Measurements from ENCODE around the gene ETFA. TPM values are rescaled to one million over a fixed set of nuclear protein-coding genes. Genes with fewer than 3 reads are reported as not detected.

The ETFA gene
- total RNA-seq, 4 donors from 2014 or later, result 90.9 to 233 (median 99.9) TPM

GRCh38 chr15:76286271-76286879 is 24.9 kb downstream of the ETFA start:
- Histone ChIP-seq H3K9me3 (no peaks in the 10 kb centered on the region), H3K4me1 (no peaks in the 10 kb centered on the region), H3K27me3 (no peaks in the 10 kb centered on the region), H3K36me3 (no peaks in the 10 kb centered on the region), H3K4me3 (no peak overlapping the region), H3K27ac (no peak overlapping the region)
- no peak for TF ChIP-seq POLR2A (IDR thresholded peaks at IDR 0.05)
- TF ChIP-seq CTCF (IDR thresholded peaks at IDR 0.05), result no peak
- intact Hi-C loops (cut with DNase I; ENCODE audit: low total_unique reads), result no loop called here
- no peak for DNase-seq

GRCh38 chr15:76285241-76285825 is 25.9 kb downstream of the ETFA start:
- no peaks in the 10 kb centered on the region for H3K9me3 ChIP-seq
- H3K27me3 ChIP-seq, result no peaks in the 10 kb centered on the region
- no peak overlapping the region for H3K27ac ChIP-seq
- H3K4me1 ChIP-seq, result no peaks in the 10 kb centered on the region
- DNase-seq, result no peak
- no peaks in the 10 kb centered on the region for H3K36me3 ChIP-seq
- intact Hi-C loops (cut with DNase I; ENCODE audit: low total_unique reads), result no loop called here
- no peak overlapping the region for H3K4me3 ChIP-seq
- TF ChIP-seq CTCF (IDR thresholded peaks at IDR 0.05), result no peak
- TF ChIP-seq POLR2A (IDR thresholded peaks at IDR 0.05), result no peak

- TF ChIP-seq POLR2A (IDR thresholded peaks at IDR 0.05) (no peak), CTCF (IDR thresholded peaks at IDR 0.05) (no peak)
- H3K36me3 ChIP-seq, result no peaks in the 10 kb centered on the region
These were observed 28.8 kb downstream of the ETFA start for GRCh38 chr15:76282465-76282864.

GRCh38 chr15:76278651-76279050 is 32.6 kb downstream of the ETFA start:
- no peaks in the 10 kb centered on the region for H3K4me1 ChIP-seq
- no peak for TF ChIP-seq POLR2A (IDR thresholded peaks at IDR 0.05)
- TF ChIP-seq CTCF (IDR thresholded peaks at IDR 0.05), result no peak
- no peak overlapping the region for H3K27ac ChIP-seq
- intact Hi-C loops (cut with DNase I; ENCODE audit: low total_unique reads), result no loop called here
- no peaks in the 10 kb centered on the region for H3K27me3 ChIP-seq
- no peaks in the 10 kb centered on the region for H3K36me3 ChIP-seq
- DNase-seq, result no peak
- no peak overlapping the region for H3K4me3 ChIP-seq
- no peaks in the 10 kb centered on the region for H3K9me3 ChIP-seq

More at GRCh38 chr15:76282465-76282864, 28.8 kb downstream of the ETFA start:
- Histone ChIP-seq H3K27ac (no peak overlapping the region), H3K9me3 (no peaks in the 10 kb centered on the region), H3K4me1 (no peaks in the 10 kb centered on the region), H3K27me3 (no peaks in the 10 kb centered on the region), H3K4me3 (no peak overlapping the region)
- no peak for DNase-seq
- intact Hi-C loops (cut with DNase I; ENCODE audit: low total_unique reads), result no loop called here

- H3K36me3 ChIP-seq, result no peaks in the 10 kb centered on the region
- H3K4me1 ChIP-seq, result no peaks in the 10 kb centered on the region
- no peak for DNase-seq
- H3K27ac ChIP-seq, result no peak overlapping the region
- no peaks in the 10 kb centered on the region for H3K27me3 ChIP-seq
- no peaks in the 10 kb centered on the region for H3K9me3 ChIP-seq
- intact Hi-C loops (cut with DNase I; ENCODE audit: low total_unique reads), result no loop called here
- no peak for TF ChIP-seq CTCF (IDR thresholded peaks at IDR 0.05)
- no peak for TF ChIP-seq POLR2A (IDR thresholded peaks at IDR 0.05)
- no peak overlapping the region for H3K4me3 ChIP-seq
These were observed 36.4 kb downstream of the ETFA start for GRCh38 chr15:76274821-76275220.

Measured in uterus (tissue), 4 donors.